HCT116 (cell line): ENCODE data around the gene TTC6. TPM values are rescaled to one million over a fixed set of nuclear protein-coding genes. Genes with fewer than 3 reads are reported as not detected.

ENCODE experiments used
- ATAC-seq: fragments of 200-7000 bp; cut with Tn5 transposase; 2 replicates; pipeline ENCODE4 v1.9.1; 2020; ENCODE audit warnings: mild to moderate bottlenecking, moderate library complexity
- BruUV-seq: library from RNA; stranded (reverse); fragments of 400-500 nt; replicated peaks from 2 replicates; lab custom pipeline; 2021; lab: Mats Ljungman, UMichigan
- CTCF ChIA-PET: fragments of 300-600 bp; sonication (Branson Sonifier 250); formaldehyde crosslinking; loops from one replicate; lab custom pipeline; 2021; ENCODE audit warnings: antibody characterized with exemption; lab: Charles Lee
- POLR2A ChIA-PET: fragments of 300-600, 350-600 bp; sonication (Branson Sonifier 250); formaldehyde crosslinking; loops from one replicate; lab custom pipeline; 2021; ENCODE audit warnings: antibody characterized with exemption; lab: Charles Lee
- RAD21 ChIA-PET, 2 experiments: fragments of 300-600 bp; sonication (Branson Sonifier 250); formaldehyde crosslinking; loops; one replicate each; lab custom pipeline; 2023; ENCODE audit warnings: low total read pairs in 2 of 2; ENCODE audit not compliant: uncharacterized antibody in 2 of 2, unreplicated experiment in 2 of 2, low non-redundant PET in 1 of 2; lab: Charles Lee
- DNase-seq: peaks from one replicate; pipeline ENCODE4 v3.0.0-alpha.2; 2010; ENCODE audit warnings: low read depth, low spot score
- H2AFZ ChIP-seq: fragments of 200-600 bp; shearing (Covaris generic), sonication (generic); 2 replicates; pipeline ENCODE4 v1.6.1; 2017; ENCODE audit warnings: low read depth, mixed run types, mixed read lengths, antibody characterized with exemption, low read length; ENCODE audit not compliant: poor library complexity, severe bottlenecking
- H3K27ac ChIP-seq: 2 replicates; pipeline ENCODE4 v1.5.1; 2012; ENCODE audit warnings: low read depth, low read length
- H3K27me3 ChIP-seq: fragments of 200-600 bp; sonication (generic); 2 replicates; pipeline ENCODE4 v1.6.1; 2016; ENCODE audit warnings: mixed run types, low read length, mixed read lengths; ENCODE audit not compliant: insufficient read depth
- H3K36me3 ChIP-seq, 2 experiments: fragments of 200-500 bp in 1 of 2; fragments of 200-600 bp in 1 of 2; sonication (Bioruptor generic) in 1 of 2; sonication (generic) in 1 of 2; 2 replicates each; pipeline versions ENCODE4 v1.5.1 to v1.6.1; 2014 to 2016; ENCODE audit warnings: low read length in 2 of 2, inconsistent platforms in 1 of 2, mixed read lengths in 1 of 2, mixed run types in 1 of 2; ENCODE audit not compliant: insufficient read depth in 2 of 2, control insufficient read depth in 1 of 2
- H3K4me1 ChIP-seq, 2 experiments: fragments of 200-600 bp in 1 of 2; sonication (generic) in 1 of 2; 2 replicates each; pipeline versions ENCODE4 v1.5.1 to v1.6.1; 2012 to 2017; ENCODE audit warnings: low read length in 2 of 2, inconsistent platforms in 1 of 2, mild to moderate bottlenecking in 1 of 2, mixed read lengths in 1 of 2, mixed run types in 1 of 2, moderate library complexity in 1 of 2; ENCODE audit not compliant: insufficient read depth in 2 of 2, control insufficient read depth in 1 of 2
- H3K4me2 ChIP-seq: fragments of 200-600 bp; sonication (generic); 2 replicates; pipeline ENCODE4 v1.6.1; 2017; ENCODE audit warnings: mixed run types, low read length, mixed read lengths
- H3K4me3 ChIP-seq, 2 experiments: fragments of 200-600 bp in 1 of 2; sonication (generic) in 1 of 2; replicated peaks in 1 of 2; 2 replicates each; pipeline ENCODE4 v1.5.1; 2011 to 2016; ENCODE audit warnings: low read length in 2 of 2, control low read depth in 1 of 2, low read depth in 1 of 2, mild to moderate bottlenecking in 1 of 2, mixed read lengths in 1 of 2, mixed run types in 1 of 2
- H3K79me2 ChIP-seq: fragments of 200-600 bp; sonication (generic); 2 replicates; pipeline ENCODE4 v1.6.1; 2017; ENCODE audit warnings: mild to moderate bottlenecking, mixed run types, low read length, moderate library complexity, mixed read lengths; ENCODE audit not compliant: insufficient read depth
- H3K9ac ChIP-seq: fragments of 200-600 bp; sonication (generic); 2 replicates; pipeline ENCODE4 v1.6.1; 2016; ENCODE audit warnings: low read length, mixed read lengths
- H3K9me2 ChIP-seq: fragments of 200-600 bp; sonication (generic), shearing (Covaris generic); 2 replicates; pipeline ENCODE4 v1.6.1; 2017; ENCODE audit warnings: mixed run types, mild to moderate bottlenecking, moderate library complexity; ENCODE audit not compliant: insufficient read depth
- H3K9me3 ChIP-seq, 2 experiments: fragments of 200-500 bp in 1 of 2; fragments of 200-600 bp in 1 of 2; sonication (Bioruptor generic) in 1 of 2; sonication (generic) in 1 of 2; 2 replicates each; pipeline ENCODE4 v1.6.1; 2014 to 2017; ENCODE audit warnings: low read length in 2 of 2, mixed read lengths in 2 of 2, inconsistent platforms in 1 of 2, low read depth in 1 of 2, mild to moderate bottlenecking in 1 of 2, mixed run types in 1 of 2, moderate library complexity in 1 of 2; ENCODE audit not compliant: control insufficient read depth in 1 of 2, insufficient read depth in 1 of 2
- H4K20me1 ChIP-seq: fragments of 200-600 bp; sonication (generic), shearing (Covaris generic); 2 replicates; pipeline ENCODE4 v1.6.1; 2017; ENCODE audit warnings: mixed run types, mild to moderate bottlenecking, moderate library complexity; ENCODE audit not compliant: insufficient read depth
- ELF1 ChIP-seq: IDR thresholded peaks from 2 replicates; pipeline ENCODE4 v1.6.1; 2012; ENCODE audit warnings: low read depth, borderline replicate concordance
- EZH2 ChIP-seq: fragments of 200-600 bp; sonication (generic); IDR thresholded peaks from 2 replicates; pipeline ENCODE4 v1.6.1; 2017; ENCODE audit warnings: antibody characterized with exemption, mixed run types
- EZH2phosphoT487 ChIP-seq: fragments of 200-600 bp; IDR thresholded peaks from 2 replicates; pipeline ENCODE4 v1.6.1; 2018; ENCODE audit warnings: antibody characterized with exemption, borderline replicate concordance
- FOSL1 ChIP-seq: IDR thresholded peaks from 2 replicates; pipeline ENCODE4 v1.6.1; 2012; ENCODE audit warnings: low read depth
- POLR2AphosphoS5 ChIP-seq: IDR thresholded peaks from 2 replicates; pipeline ENCODE4 v1.6.1; 2011; ENCODE audit warnings: mild to moderate bottlenecking, low read depth, low read length, moderate library complexity
- SIN3A ChIP-seq: IDR thresholded peaks from 2 replicates; pipeline ENCODE4 v1.6.1; 2012; ENCODE audit warnings: low read depth
- SP1 ChIP-seq: IDR thresholded peaks from 2 replicates; pipeline ENCODE4 v1.6.1; 2012; ENCODE audit warnings: low read depth
- SRF ChIP-seq: IDR thresholded peaks from 2 replicates; pipeline ENCODE4 v1.6.1; 2012; ENCODE audit warnings: low read depth
- ZFX ChIP-seq: fragments of 450-650 bp; IDR thresholded peaks from 2 replicates; pipeline ENCODE4 v1.6.1; 2017
- ZNF274 ChIP-seq: fragments of 200-500 bp; sonication (Bioruptor generic); IDR thresholded peaks from 2 replicates; pipeline ENCODE4 v1.6.1; 2014; ENCODE audit warnings: mild to moderate bottlenecking, low read depth, low read length, inconsistent platforms
- intact Hi-C: fragments of 100-400 bp; cut with micrococcal nuclease; formaldehyde crosslinking; loops from 2 replicates; pipeline ENCODE4 v1.10.0; 2022
- total RNA-seq: library from RNA; stranded (reverse); gene quantifications from one replicate; pipeline ENCODE4 v1.2.1, GENCODE V29; 2021; ENCODE audit not compliant: unreplicated experiment
- TF ChIP-seq, protein P1 (sequence below): IDR thresholded peaks from 2 replicates; pipeline ENCODE4 v1.6.1; 2011; ENCODE audit warnings: mild to moderate bottlenecking, low read length, moderate library complexity; ENCODE audit not compliant: insufficient replicate concordance; ENCODE audit errors: extremely low read depth
- TF ChIP-seq, protein P2 (sequence below), 3 experiments: fragments of 200-600 bp in 1 of 3; sonication (generic) in 1 of 3; IDR thresholded peaks in 2 of 3; conservative IDR thresholded peaks in 1 of 3; 2 replicates each; pipeline ENCODE4 v1.5.1; 2012 to 2017; ENCODE audit warnings: low read depth in 2 of 3, low read length in 2 of 3, antibody characterized with exemption in 1 of 3, borderline replicate concordance in 1 of 3, control low read depth in 1 of 3, mild to moderate bottlenecking in 1 of 3, mixed read lengths in 1 of 3, mixed run types in 1 of 3, moderate library complexity in 1 of 3; ENCODE audit not compliant: insufficient read depth in 1 of 3
- TF ChIP-seq, protein P3 (sequence below): IDR thresholded peaks from 2 replicates; pipeline ENCODE4 v1.6.1; 2012
- TF ChIP-seq, protein P4 (sequence below): IDR thresholded peaks from 2 replicates; pipeline ENCODE4 v1.6.1; 2012
- TF ChIP-seq, protein P5 (sequence below): IDR thresholded peaks from 2 replicates; pipeline ENCODE4 v1.6.1; 2012; ENCODE audit warnings: low read depth

Gene TTC6
- total RNA-seq, 1 experiment from 2014 or later: 0.10 TPM

DNA sequence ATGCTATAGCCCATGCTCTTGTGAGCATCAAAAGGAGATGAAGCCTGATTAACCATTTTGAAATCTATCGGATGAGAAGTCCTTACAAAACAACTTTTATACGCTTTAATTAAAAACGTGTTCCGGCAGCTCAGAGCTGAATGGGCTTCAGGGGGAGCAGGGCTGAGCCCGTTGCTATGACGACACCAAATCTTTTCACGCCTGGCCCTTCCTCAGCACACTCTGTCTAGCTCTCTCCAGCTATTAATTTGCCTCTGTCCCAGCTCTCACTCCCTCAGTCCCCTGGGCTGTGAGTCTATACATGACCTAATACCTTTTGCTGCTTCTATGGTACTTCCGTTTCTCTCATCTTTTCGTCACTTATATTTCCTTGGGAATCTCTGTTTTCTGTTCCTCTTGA is 16.2 kb upstream of the TTC6 start:
- H3K27ac ChIP-seq: no peak overlapping the region
- ChIA-PET RAD21 (no interaction called here), CTCF (no interaction called here), POLR2A (no interaction called here)
- H3K4me2 ChIP-seq: no peak overlapping the region
- H3K27me3 ChIP-seq: no peaks in the 10 kb centered on the region
- no peaks in the 10 kb centered on the region for H3K9me2 ChIP-seq
- DNase-seq (no peak), ATAC-seq (no peak)
- no peaks in the 10 kb centered on the region for H4K20me1 ChIP-seq
- H3K4me1 ChIP-seq: peaks cover 5 to 20% of the 10 kb centered on the region in 2 experiments; a peak in 3 of 4 replicates
- no peak overlapping the region for H2AFZ ChIP-seq
- no peaks in the 10 kb centered on the region for H3K9me3 ChIP-seq
- no peaks in the 10 kb centered on the region for H3K79me2 ChIP-seq
- intact Hi-C loops: no loop called here
- TF ChIP-seq, protein P1, sequence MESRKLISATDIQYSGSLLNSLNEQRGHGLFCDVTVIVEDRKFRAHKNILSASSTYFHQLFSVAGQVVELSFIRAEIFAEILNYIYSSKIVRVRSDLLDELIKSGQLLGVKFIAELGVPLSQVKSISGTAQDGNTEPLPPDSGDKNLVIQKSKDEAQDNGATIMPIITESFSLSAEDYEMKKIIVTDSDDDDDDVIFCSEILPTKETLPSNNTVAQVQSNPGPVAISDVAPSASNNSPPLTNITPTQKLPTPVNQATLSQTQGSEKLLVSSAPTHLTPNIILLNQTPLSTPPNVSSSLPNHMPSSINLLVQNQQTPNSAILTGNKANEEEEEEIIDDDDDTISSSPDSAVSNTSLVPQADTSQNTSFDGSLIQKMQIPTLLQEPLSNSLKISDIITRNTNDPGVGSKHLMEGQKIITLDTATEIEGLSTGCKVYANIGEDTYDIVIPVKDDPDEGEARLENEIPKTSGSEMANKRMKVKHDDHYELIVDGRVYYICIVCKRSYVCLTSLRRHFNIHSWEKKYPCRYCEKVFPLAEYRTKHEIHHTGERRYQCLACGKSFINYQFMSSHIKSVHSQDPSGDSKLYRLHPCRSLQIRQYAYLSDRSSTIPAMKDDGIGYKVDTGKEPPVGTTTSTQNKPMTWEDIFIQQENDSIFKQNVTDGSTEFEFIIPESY: no peak
- no peak for TF ChIP-seq SP1
- TF ChIP-seq ZFX: no peak
- no peak for TF ChIP-seq FOSL1
- TF ChIP-seq, protein P2, sequence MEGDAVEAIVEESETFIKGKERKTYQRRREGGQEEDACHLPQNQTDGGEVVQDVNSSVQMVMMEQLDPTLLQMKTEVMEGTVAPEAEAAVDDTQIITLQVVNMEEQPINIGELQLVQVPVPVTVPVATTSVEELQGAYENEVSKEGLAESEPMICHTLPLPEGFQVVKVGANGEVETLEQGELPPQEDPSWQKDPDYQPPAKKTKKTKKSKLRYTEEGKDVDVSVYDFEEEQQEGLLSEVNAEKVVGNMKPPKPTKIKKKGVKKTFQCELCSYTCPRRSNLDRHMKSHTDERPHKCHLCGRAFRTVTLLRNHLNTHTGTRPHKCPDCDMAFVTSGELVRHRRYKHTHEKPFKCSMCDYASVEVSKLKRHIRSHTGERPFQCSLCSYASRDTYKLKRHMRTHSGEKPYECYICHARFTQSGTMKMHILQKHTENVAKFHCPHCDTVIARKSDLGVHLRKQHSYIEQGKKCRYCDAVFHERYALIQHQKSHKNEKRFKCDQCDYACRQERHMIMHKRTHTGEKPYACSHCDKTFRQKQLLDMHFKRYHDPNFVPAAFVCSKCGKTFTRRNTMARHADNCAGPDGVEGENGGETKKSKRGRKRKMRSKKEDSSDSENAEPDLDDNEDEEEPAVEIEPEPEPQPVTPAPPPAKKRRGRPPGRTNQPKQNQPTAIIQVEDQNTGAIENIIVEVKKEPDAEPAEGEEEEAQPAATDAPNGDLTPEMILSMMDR (IDR thresholded peaks at IDR 0.05 in 2 of 3, conservative IDR thresholded peaks at IDR 0.05 in 1 of 3; ENCODE audit: borderline replicate concordance in 1 of 3, insufficient read depth in 1 of 3, low read depth in 2 of 3, low read length in 2 of 3): no peak
- no peak for TF ChIP-seq POLR2AphosphoS5
- TF ChIP-seq ELF1: no peak
- TF ChIP-seq EZH2phosphoT487: no peak
- TF ChIP-seq, protein P3, sequence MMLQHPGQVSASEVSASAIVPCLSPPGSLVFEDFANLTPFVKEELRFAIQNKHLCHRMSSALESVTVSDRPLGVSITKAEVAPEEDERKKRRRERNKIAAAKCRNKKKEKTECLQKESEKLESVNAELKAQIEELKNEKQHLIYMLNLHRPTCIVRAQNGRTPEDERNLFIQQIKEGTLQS: no peak
- TF ChIP-seq, protein P4, sequence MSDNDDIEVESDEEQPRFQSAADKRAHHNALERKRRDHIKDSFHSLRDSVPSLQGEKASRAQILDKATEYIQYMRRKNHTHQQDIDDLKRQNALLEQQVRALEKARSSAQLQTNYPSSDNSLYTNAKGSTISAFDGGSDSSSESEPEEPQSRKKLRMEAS: no peak
- TF ChIP-seq ZNF274: no peak
- TF ChIP-seq SIN3A: no peak
- TF ChIP-seq, protein P5, sequence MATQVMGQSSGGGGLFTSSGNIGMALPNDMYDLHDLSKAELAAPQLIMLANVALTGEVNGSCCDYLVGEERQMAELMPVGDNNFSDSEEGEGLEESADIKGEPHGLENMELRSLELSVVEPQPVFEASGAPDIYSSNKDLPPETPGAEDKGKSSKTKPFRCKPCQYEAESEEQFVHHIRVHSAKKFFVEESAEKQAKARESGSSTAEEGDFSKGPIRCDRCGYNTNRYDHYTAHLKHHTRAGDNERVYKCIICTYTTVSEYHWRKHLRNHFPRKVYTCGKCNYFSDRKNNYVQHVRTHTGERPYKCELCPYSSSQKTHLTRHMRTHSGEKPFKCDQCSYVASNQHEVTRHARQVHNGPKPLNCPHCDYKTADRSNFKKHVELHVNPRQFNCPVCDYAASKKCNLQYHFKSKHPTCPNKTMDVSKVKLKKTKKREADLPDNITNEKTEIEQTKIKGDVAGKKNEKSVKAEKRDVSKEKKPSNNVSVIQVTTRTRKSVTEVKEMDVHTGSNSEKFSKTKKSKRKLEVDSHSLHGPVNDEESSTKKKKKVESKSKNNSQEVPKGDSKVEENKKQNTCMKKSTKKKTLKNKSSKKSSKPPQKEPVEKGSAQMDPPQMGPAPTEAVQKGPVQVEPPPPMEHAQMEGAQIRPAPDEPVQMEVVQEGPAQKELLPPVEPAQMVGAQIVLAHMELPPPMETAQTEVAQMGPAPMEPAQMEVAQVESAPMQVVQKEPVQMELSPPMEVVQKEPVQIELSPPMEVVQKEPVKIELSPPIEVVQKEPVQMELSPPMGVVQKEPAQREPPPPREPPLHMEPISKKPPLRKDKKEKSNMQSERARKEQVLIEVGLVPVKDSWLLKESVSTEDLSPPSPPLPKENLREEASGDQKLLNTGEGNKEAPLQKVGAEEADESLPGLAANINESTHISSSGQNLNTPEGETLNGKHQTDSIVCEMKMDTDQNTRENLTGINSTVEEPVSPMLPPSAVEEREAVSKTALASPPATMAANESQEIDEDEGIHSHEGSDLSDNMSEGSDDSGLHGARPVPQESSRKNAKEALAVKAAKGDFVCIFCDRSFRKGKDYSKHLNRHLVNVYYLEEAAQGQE: no peak
- no peak for TF ChIP-seq SRF
- TF ChIP-seq EZH2: no peak
- no peaks in the 10 kb centered on the region for H3K36me3 ChIP-seq
- no peak overlapping the region for H3K9ac ChIP-seq
- H3K4me3 ChIP-seq: no peak overlapping the region
- BruUV-seq: no TSS peak
